ENCODE measurements around the gene PAPPA2.

DNA sequence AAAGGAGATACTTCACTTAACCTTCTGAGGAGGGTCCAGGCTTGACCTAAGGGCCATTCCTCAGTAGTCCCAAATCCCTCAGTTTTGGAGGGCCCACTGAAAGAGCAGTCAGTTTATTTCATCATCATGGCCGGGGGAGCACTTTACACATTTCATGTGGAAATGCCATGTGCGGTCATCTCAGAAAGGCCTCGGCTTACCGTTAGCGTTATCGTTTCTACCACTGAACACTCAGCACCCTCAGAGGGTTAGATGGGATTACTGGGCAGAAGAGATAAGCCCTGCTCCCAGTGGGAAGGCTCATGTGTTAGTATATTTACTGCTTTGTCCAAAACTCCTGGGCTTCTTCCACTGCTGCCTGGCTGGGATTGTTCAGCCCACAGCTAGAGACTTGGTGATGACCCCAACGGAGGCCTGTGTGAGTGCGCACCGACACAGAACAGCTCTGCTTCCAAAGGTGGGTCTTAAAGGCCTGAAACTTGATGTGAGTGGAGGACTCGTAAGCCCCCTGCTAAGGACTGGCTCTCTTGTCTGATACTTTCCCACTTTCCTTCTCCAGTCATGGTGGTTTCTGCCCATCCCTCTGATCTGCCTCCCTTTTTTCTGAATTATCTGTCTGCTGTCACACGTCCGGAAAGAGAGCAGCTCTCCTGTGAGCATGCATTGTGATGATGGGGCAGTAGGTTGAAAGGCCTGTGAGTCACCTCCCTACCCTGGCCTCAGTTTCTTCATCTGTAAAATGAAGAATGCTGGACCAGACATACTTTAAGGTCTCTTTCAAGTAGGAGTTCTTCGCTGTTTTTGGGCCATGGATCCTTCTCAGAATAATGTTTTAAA is 417.0 kb downstream of the PAPPA2 start:
- TF ChIP-seq CTCF (conservative IDR thresholded peaks at IDR 0.05; ENCODE audit: low read length), result no peak
- no peak for TF ChIP-seq EZH2phosphoT487 (IDR thresholded peaks at IDR 0.05; ENCODE audit: borderline replicate concordance, low read depth, low read length)

Measured in OCI-LY7 (cell line).